ENCODE data around the gene HDAC4. TPM values are rescaled to one million over a fixed set of nuclear protein-coding genes. Genes with fewer than 3 reads are reported as not detected.

HDAC4 gene
- total RNA-seq, 1 experiment from 2014 or later: 32.0 TPM

GRCh38 chr2:239206851-239207250 lies 194.0 kb downstream of the HDAC4 start:
- no peak for DNase-seq
- no peaks in the 10 kb centered on the region for H3K27me3 ChIP-seq (ENCODE audit: insufficient read depth, low read length)
- WGBS (ENCODE audit: extremely low coverage, insufficient read length, low lambda C conversion rate): no CpG with 5 or more reads among the region's 3 CpGs
- no peak for TF ChIP-seq CTCF (conservative IDR thresholded peaks at IDR 0.05)
- H4K20me1 ChIP-seq (ENCODE audit: control insufficient read depth, insufficient read depth, insufficient read length): no peaks in the 10 kb centered on the region
- H3K4me2 ChIP-seq (ENCODE audit: insufficient read depth, insufficient read length, low read length): no peak overlapping the region
- no peaks in the 10 kb centered on the region for H3K27me3 Mint-ChIP-seq (ENCODE audit: low read depth)
- no peaks in the 10 kb centered on the region for H3K23me2 ChIP-seq (ENCODE audit: insufficient read length, low read depth, low read length, poor library complexity, severe bottlenecking)
- no peaks in the 10 kb centered on the region for H3K9me3 Mint-ChIP-seq
- H3K79me2 ChIP-seq (ENCODE audit: insufficient read depth, low read length): no peaks in the 10 kb centered on the region
- H2BK5ac ChIP-seq (ENCODE audit: insufficient read length, low read length): no peak overlapping the region
- no peak overlapping the region for H4K5ac ChIP-seq (ENCODE audit: insufficient read length, low read depth, low read length)
- no peaks in the 10 kb centered on the region for H3K9me3 ChIP-seq (ENCODE audit: control insufficient read depth, low read depth, low read length)
- H3K4me3 Mint-ChIP-seq: no peak overlapping the region
- H3K79me1 ChIP-seq (ENCODE audit: insufficient read depth, low read depth, low read length, poor library complexity, severe bottlenecking): peaks cover 2% of the 10 kb centered on the region
- no peaks in the 10 kb centered on the region; the same call in 1 of the 2 replicates for H3K4me1 ChIP-seq (ENCODE audit: insufficient read depth, low read length)
- H2BK20ac ChIP-seq (ENCODE audit: low read depth, low read length, poor library complexity, severe bottlenecking): no peak overlapping the region
- no peak overlapping the region for H2BK120ac ChIP-seq (ENCODE audit: low read depth, low read length, poor library complexity, severe bottlenecking)
- no peak overlapping the region for H3K56ac ChIP-seq (ENCODE audit: insufficient read length, low read depth, low read length)
- H3T11ph ChIP-seq (ENCODE audit: low read length): no peak overlapping the region
- no peak overlapping the region for H3K27ac ChIP-seq (ENCODE audit: insufficient read length, low read depth, low read length)
- no peak overlapping the region for H3K27ac Mint-ChIP-seq
- no peak overlapping the region for H2BK12ac ChIP-seq (ENCODE audit: insufficient read length, low read depth, low read length)
- no peak overlapping the region for H4K91ac ChIP-seq (ENCODE audit: insufficient read length, low read depth, low read length)
- no peak overlapping the region for H3K18ac ChIP-seq (ENCODE audit: insufficient read length, low read depth, low read length)
- no peak overlapping the region for H2AFZ ChIP-seq (ENCODE audit: low read length)
- no peak overlapping the region for H3K23ac ChIP-seq (ENCODE audit: insufficient read length, low read depth, low read length)
- H3K14ac ChIP-seq (ENCODE audit: insufficient read depth, low read length): no peak overlapping the region
- H4K8ac ChIP-seq (replicated peaks; ENCODE audit: insufficient read length, low read depth, low read length): no peak overlapping the region
- peaks cover 47 to 50% of the 10 kb centered on the region in 2 experiments for H3K4me1 Mint-ChIP-seq
- no peaks in the 10 kb centered on the region; a peak in 1 of 7 replicates for H3K36me3 Mint-ChIP-seq (ENCODE audit: insufficient read depth in 1 of 3, low read depth in 3 of 3)
- H2BK15ac ChIP-seq (ENCODE audit: low read depth, low read length): no peak overlapping the region
- no peak overlapping the region for H2AK5ac ChIP-seq (ENCODE audit: insufficient read length, low read length)
- H3K9ac ChIP-seq (ENCODE audit: extremely low read depth, insufficient read length, low read length): no peak overlapping the region
- H3K4ac ChIP-seq (ENCODE audit: low read depth, low read length): no peak overlapping the region
